ENCODE data around the gene TOP1.

DNA sequence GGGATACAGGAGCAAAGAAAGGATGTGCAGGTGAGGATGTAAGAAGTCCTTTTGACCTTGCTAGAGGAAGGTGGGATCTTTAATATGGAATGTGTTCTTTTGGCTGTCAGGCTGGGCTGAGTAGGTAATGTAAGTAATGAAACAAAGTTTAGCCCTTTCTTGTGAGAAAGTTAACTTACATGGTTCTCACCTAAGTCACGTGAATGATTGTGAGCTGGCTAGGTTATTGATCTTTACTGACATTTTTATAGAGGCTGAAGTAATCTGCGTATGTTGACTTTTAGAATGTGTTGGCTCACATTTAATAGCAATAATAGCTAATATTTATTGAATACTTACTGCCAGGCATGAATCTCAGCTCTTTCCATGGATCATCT, 2.6 kb downstream of the TOP1 start:
- no peak for TF ChIP-seq YY1 (IDR thresholded peaks at IDR 0.05; ENCODE audit: insufficient read depth, insufficient read length)
- TF ChIP-seq ZNF274 (IDR thresholded peaks at IDR 0.05; ENCODE audit: low read depth, low read length), result no peak
- TF ChIP-seq SUZ12 (IDR thresholded peaks at IDR 0.05; ENCODE audit: extremely low read depth, insufficient read depth, insufficient read length), result no peak
